ENCODE measurements around the gene TUBB3. TPM values are rescaled to one million over a fixed set of nuclear protein-coding genes. Genes with fewer than 3 reads are reported as not detected.

Gene TUBB3
- total RNA-seq, 1 donor from 2014 or later, result 459 TPM

GRCh38 chr16:89915303-89916232 is 7.6 kb upstream of the TUBB3 start:
- DNase-seq (ENCODE audit: low read depth), result no peak
- no peak overlapping the region for H3K27ac ChIP-seq (ENCODE audit: low read depth, low read length)
- peak overlapping the region; percentile 70 for H3K4me3 Mint-ChIP-seq (ENCODE audit: unreplicated experiment)
- no peak overlapping the region for H3K4me3 ChIP-seq (ENCODE audit: insufficient read depth, low read depth, low read length)
- H3K4me1 Mint-ChIP-seq (ENCODE audit: low read depth, unreplicated experiment), result peaks cover 14% of the 10 kb centered on the region
- H3K79me2 ChIP-seq (ENCODE audit: insufficient read depth, low read length), result peaks cover 17% of the 10 kb centered on the region
- H3K27me3 Mint-ChIP-seq (ENCODE audit: low read depth, unreplicated experiment), result no peaks in the 10 kb centered on the region
- no peaks in the 10 kb centered on the region for H3K36me3 ChIP-seq (ENCODE audit: insufficient read depth, low read length)
- H3K4me1 ChIP-seq (ENCODE audit: insufficient read depth, low read length), result peaks cover 32% of the 10 kb centered on the region
- H3K9ac ChIP-seq (ENCODE audit: low read length), result no peak overlapping the region
- no peaks in the 10 kb centered on the region for H3K9me3 ChIP-seq (ENCODE audit: insufficient read depth, low read depth, low read length)
- H3K9me3 Mint-ChIP-seq (ENCODE audit: unreplicated experiment), result no peaks in the 10 kb centered on the region
- no peak overlapping the region for H3K27ac Mint-ChIP-seq (ENCODE audit: unreplicated experiment)
- no peak overlapping the region for H2AFZ ChIP-seq (ENCODE audit: low read depth, low read length)
- peaks cover 11% of the 10 kb centered on the region for H3K36me3 Mint-ChIP-seq (ENCODE audit: low read depth, unreplicated experiment)
- no peak for TF ChIP-seq EZH2 (IDR thresholded peaks at IDR 0.05; ENCODE audit: insufficient read depth, low read length)
- TF ChIP-seq CTCF (IDR thresholded peaks at IDR 0.05; ENCODE audit: insufficient read depth, low read depth, low read length), result no peak
- peaks cover 33% of the 10 kb centered on the region for H4K20me1 ChIP-seq (ENCODE audit: insufficient read depth, low read length)
- H3K27me3 ChIP-seq (ENCODE audit: insufficient read depth, low read length), result no peaks in the 10 kb centered on the region
- no peak overlapping the region for H3K4me2 ChIP-seq (ENCODE audit: low read length)
- FAIRE-seq, result no peak

- Mint-ChIP-seq H3K36me3 (ENCODE audit: low read depth, unreplicated experiment) (peaks cover 7% of the 10 kb centered on the region), H3K4me3 (ENCODE audit: unreplicated experiment) (peak overlapping the region; percentile 50), H3K27ac (ENCODE audit: unreplicated experiment) (peak overlapping the region; percentile 84), H3K27me3 (ENCODE audit: low read depth, unreplicated experiment) (no peaks in the 10 kb centered on the region), H3K4me1 (ENCODE audit: low read depth, unreplicated experiment) (peaks cover 20% of the 10 kb centered on the region), H3K9me3 (ENCODE audit: unreplicated experiment) (no peaks in the 10 kb centered on the region)
- H3K4me1 ChIP-seq (ENCODE audit: insufficient read depth, low read length), result peaks cover 47% of the 10 kb centered on the region
- no peaks in the 10 kb centered on the region for H3K27me3 ChIP-seq (ENCODE audit: insufficient read depth, low read length)
- FAIRE-seq, result no peak
- peak overlapping the region; percentile 30 for H2AFZ ChIP-seq (ENCODE audit: low read depth, low read length)
- no peaks in the 10 kb centered on the region for H3K36me3 ChIP-seq (ENCODE audit: insufficient read depth, low read length)
- H3K27ac ChIP-seq (ENCODE audit: low read depth, low read length), result peak overlapping the region; percentile 14
- H4K20me1 ChIP-seq (ENCODE audit: insufficient read depth, low read length), result peaks cover 15% of the 10 kb centered on the region
- peak overlapping the region; percentile 48 for H3K4me3 ChIP-seq (ENCODE audit: insufficient read depth, low read depth, low read length)
- peak overlapping the region; percentile 42 for H3K9ac ChIP-seq (ENCODE audit: low read length)
- DNase-seq (ENCODE audit: low read depth), result peak; percentile 80
- no peak for TF ChIP-seq EZH2 (IDR thresholded peaks at IDR 0.05; ENCODE audit: insufficient read depth, low read length)
- no peak for TF ChIP-seq CTCF (IDR thresholded peaks at IDR 0.05; ENCODE audit: insufficient read depth, low read depth, low read length)
- H3K79me2 ChIP-seq (ENCODE audit: insufficient read depth, low read length), result peaks cover 17% of the 10 kb centered on the region
- no peaks in the 10 kb centered on the region for H3K9me3 ChIP-seq (ENCODE audit: insufficient read depth, low read depth, low read length)
- H3K4me2 ChIP-seq (ENCODE audit: low read length), result peak overlapping the region; percentile 84
These were observed 5.2 kb upstream of the TUBB3 start for GRCh38 chr16:89917773-89918452.
